A549 (cell line): ENCODE data around the gene PLCB4. TPM values are rescaled to one million over a fixed set of nuclear protein-coding genes. Genes with fewer than 3 reads are reported as not detected.
A peak's percentile ranks its signal among the peaks of the same experiment; 100 is the strongest.

ENCODE experiments used
- ATAC-seq, 2 experiments: fragments of 200-7000 bp in 1 of 2; fragments of >200 bp in 1 of 2; cut with Nextera tagmentation in 1 of 2; cut with Tn5 transposase in 1 of 2; 3 replicates each; pipeline versions ENCODE4 v1.8.0 to v1.9.1; 2018 to 2020; ENCODE audit warnings: mild to moderate bottlenecking in 1 of 2, moderate library complexity in 1 of 2
- CTCF ChIA-PET: fragments of 300-600 bp; sonication (Branson Sonifier 250); formaldehyde crosslinking; extraction: SDS; loops from one replicate; lab custom pipeline; 2021; ENCODE audit warnings: antibody characterized with exemption, inconsistent platforms; lab: Yijun Ruan, JAX
- POLR2A ChIA-PET: fragments of 350-600 bp; formaldehyde crosslinking; extraction: SDS; loops from one replicate; lab custom pipeline; 2021; ENCODE audit warnings: antibody characterized with exemption, inconsistent platforms; lab: Yijun Ruan, JAX
- DNase-seq, 2 experiments: peaks; one replicate each; pipeline versions ENCODE4 v3.0.0 to v3.0.0-alpha.2; 2011 to 2016; ENCODE audit warnings: low read depth in 1 of 2, low spot score in 1 of 2
- FAIRE-seq: peaks from 2 replicates; lab custom pipeline; 2011; peaks lifted over from hg19 to GRCh38; lab: Jason Lieb, UNC
- H3K27ac ChIP-seq, 2 experiments: fragments of >200 bp; sonication (Bioruptor Twin); formaldehyde crosslinking; 3 replicates each; pipeline ENCODE4 v1.5.1; 2016 to 2017
- H3K4me1 ChIP-seq: fragments of >200 bp; sonication (Bioruptor Twin); formaldehyde crosslinking; 3 replicates; pipeline ENCODE4 v1.6.1; 2016
- H3K4me2 ChIP-seq: fragments of >200 bp; sonication (Bioruptor Twin); formaldehyde crosslinking; 3 replicates; pipeline ENCODE4 v1.6.1; 2016
- H3K4me3 ChIP-seq: fragments of >200 bp; sonication (Bioruptor Twin); formaldehyde crosslinking; 3 replicates; pipeline ENCODE4 v1.5.1; 2016
- H3K9me3 ChIP-seq: fragments of >200 bp; sonication (Bioruptor Twin); formaldehyde crosslinking; 3 replicates; pipeline ENCODE4 v1.6.1; 2016
- BHLHE40 ChIP-seq: IDR thresholded peaks from 2 replicates; pipeline ENCODE4 v1.6.1; 2012; ENCODE audit warnings: low read depth, low read length, inconsistent platforms
- CBX2 ChIP-seq: fragments of 200-600 bp; sonication (generic); IDR thresholded peaks from 2 replicates; pipeline ENCODE4 v1.6.1; 2016; ENCODE audit warnings: low read depth, mild to moderate bottlenecking, borderline replicate concordance
- CEBPB ChIP-seq, 2 experiments: fragments of >200 bp in 1 of 2; sonication (Bioruptor Twin) in 1 of 2; formaldehyde crosslinking in 1 of 2; IDR thresholded peaks; 2 replicates each; pipeline ENCODE4 v1.6.1; 2012 to 2016
- ESRRA ChIP-seq: fragments of 150-350 bp; IDR thresholded peaks from 2 replicates; pipeline ENCODE4 v1.6.1; 2014; ENCODE audit warnings: mild to moderate bottlenecking, low read length, borderline replicate concordance
- FOSB ChIP-seq: fragments of 250-450 bp; sonication (Bioruptor Pico); IDR thresholded peaks from 2 replicates; pipeline ENCODE4 v1.5.0; 2020; ENCODE audit warnings: mild to moderate bottlenecking, moderate library complexity
- FOSL2 ChIP-seq, 2 experiments: fragments of 450-650 bp in 1 of 2; fragments of >200 bp in 1 of 2; sonication (Bioruptor Twin) in 1 of 2; formaldehyde crosslinking; IDR thresholded peaks; 2 replicates each; pipeline versions ENCODE4 v1.5.0 to v1.6.1; 2016 to 2020; ENCODE audit warnings: mild to moderate bottlenecking in 1 of 2, moderate library complexity in 1 of 2
- GATA3 ChIP-seq: IDR thresholded peaks from 2 replicates; pipeline ENCODE4 v1.6.1; 2012; ENCODE audit warnings: borderline replicate concordance
- HOXA7 ChIP-seq: fragments of 250-450 bp; sonication (Bioruptor Pico); IDR thresholded peaks from 2 replicates; pipeline ENCODE4 v1.5.0; 2020; ENCODE audit warnings: mild to moderate bottlenecking, moderate library complexity
- HOXB5 ChIP-seq: fragments of 250-450 bp; sonication (Bioruptor Pico); IDR thresholded peaks from 2 replicates; pipeline ENCODE4 v1.5.0; 2020; ENCODE audit warnings: mild to moderate bottlenecking, moderate library complexity
- JUNB ChIP-seq: fragments of >200 bp; sonication (Bioruptor Twin); formaldehyde crosslinking; IDR thresholded peaks from 2 replicates; pipeline ENCODE4 v1.6.1; 2016
- MAZ ChIP-seq: fragments of 150-350 bp; IDR thresholded peaks from 2 replicates; pipeline ENCODE4 v1.6.1; 2014; ENCODE audit warnings: antibody characterized with exemption, low read depth, low read length, borderline replicate concordance
- NFE2L2 ChIP-seq: fragments of 150-350 bp; conservative IDR thresholded peaks from 2 replicates; pipeline ENCODE4 v1.6.1; 2014; ENCODE audit warnings: low read length
- NR3C1 ChIP-seq: fragments of >200 bp; sonication (Bioruptor Twin); formaldehyde crosslinking; IDR thresholded peaks from 3 replicates; pipeline ENCODE4 v1.6.1; 2017
- PHF8 ChIP-seq: fragments of 200-600 bp; sonication (generic); IDR thresholded peaks from 2 replicates; pipeline ENCODE4 v1.6.1; 2016; ENCODE audit warnings: low read depth, mild to moderate bottlenecking, antibody characterized with exemption, moderate library complexity, borderline replicate concordance
- POLR2A ChIP-seq: IDR thresholded peaks from 2 replicates; pipeline ENCODE4 v1.6.1; 2012; ENCODE audit warnings: mild to moderate bottlenecking, low read length
- SMC3 ChIP-seq: fragments of >200 bp; sonication (Bioruptor Twin); formaldehyde crosslinking; IDR thresholded peaks from 3 replicates; pipeline ENCODE4 v1.6.1; 2018; ENCODE audit warnings: inconsistent platforms
- SREBF2 ChIP-seq: fragments of 450-650 bp; IDR thresholded peaks from 2 replicates; pipeline ENCODE4 v1.6.1; 2014; ENCODE audit warnings: mild to moderate bottlenecking, moderate library complexity
- ZNF302 ChIP-seq: fragments of 250-450 bp; sonication (Bioruptor Pico); IDR thresholded peaks from 2 replicates; pipeline ENCODE4 v1.9.0; 2021; ENCODE audit warnings: inconsistent platforms, mild to moderate bottlenecking, moderate library complexity
- WGBS: methylation state at CpG from one replicate; pipeline ENCODE4 v1.1.6; 2017; ENCODE audit errors: missing lambda C conversion rate; 5-methylcytosine and 5-hydroxymethylcytosine counted together
- polyA plus RNA-seq, 4 experiments: library from polyadenylated mRNA; depleted of rRNA in 3 of 4; stranded (reverse); fragments of >200 nt; fragmentation: RNase III in 1 of 4; extraction: RNeasy Plus Mini Kit Qiagen cat#74134 plus additional on column Dnase treatment in 1 of 4; gene quantifications; 2 replicates in 3 of 4; 3 replicates in 1 of 4; pipeline ENCODE4 v1.2.3, GENCODE V29; 2011 to 2017
- TF ChIP-seq, protein P1 (sequence below): fragments of 150-350 bp; IDR thresholded peaks from 2 replicates; pipeline ENCODE4 v1.6.1; 2014; ENCODE audit warnings: low read depth, mild to moderate bottlenecking, low read length
- TF ChIP-seq, protein P2 (sequence below): fragments of 250-450 bp; sonication (Bioruptor Pico); IDR thresholded peaks from 2 replicates; pipeline ENCODE4 v1.5.0; 2021; ENCODE audit warnings: mild to moderate bottlenecking, moderate library complexity, borderline replicate concordance
- TF ChIP-seq, protein P3 (sequence below): IDR thresholded peaks from 2 replicates; pipeline ENCODE4 v1.6.1; 2012
- TF ChIP-seq, protein P4 (sequence below): fragments of >200 bp; sonication (Bioruptor Twin); formaldehyde crosslinking; IDR thresholded peaks from 2 replicates; pipeline ENCODE4 v1.6.1; 2016

The PLCB4 gene
- polyA plus RNA-seq, 2 of the 4 experiments (the other 2 are of a cell fraction), result 17.1 to 32.1 TPM

DNA sequence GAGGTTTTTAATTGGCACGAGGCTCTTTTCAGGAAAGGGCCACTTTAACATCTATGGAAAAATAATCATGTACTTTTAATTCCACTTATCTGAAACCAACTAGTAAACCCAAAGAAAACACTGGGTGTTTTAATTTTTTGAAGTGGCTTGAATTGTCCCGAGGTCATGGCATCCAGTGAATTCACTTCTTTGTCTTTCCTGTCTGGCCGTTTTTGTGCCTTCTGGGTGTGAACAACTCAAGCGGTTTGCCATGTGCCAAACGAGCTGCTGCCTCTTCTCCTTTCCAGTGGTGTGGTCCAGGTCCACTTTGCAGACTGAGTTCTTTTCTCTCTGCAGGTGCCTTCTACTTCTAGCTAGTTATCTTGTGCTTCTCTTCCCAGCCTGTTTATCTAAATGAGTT, 117.5 kb downstream of the PLCB4 start:
- TF ChIP-seq, protein P1, sequence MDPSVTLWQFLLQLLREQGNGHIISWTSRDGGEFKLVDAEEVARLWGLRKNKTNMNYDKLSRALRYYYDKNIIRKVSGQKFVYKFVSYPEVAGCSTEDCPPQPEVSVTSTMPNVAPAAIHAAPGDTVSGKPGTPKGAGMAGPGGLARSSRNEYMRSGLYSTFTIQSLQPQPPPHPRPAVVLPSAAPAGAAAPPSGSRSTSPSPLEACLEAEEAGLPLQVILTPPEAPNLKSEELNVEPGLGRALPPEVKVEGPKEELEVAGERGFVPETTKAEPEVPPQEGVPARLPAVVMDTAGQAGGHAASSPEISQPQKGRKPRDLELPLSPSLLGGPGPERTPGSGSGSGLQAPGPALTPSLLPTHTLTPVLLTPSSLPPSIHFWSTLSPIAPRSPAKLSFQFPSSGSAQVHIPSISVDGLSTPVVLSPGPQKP, result no peak
- TF ChIP-seq HOXB5 (no peak), FOSL2 (IDR thresholded peaks at IDR 0.05) (no peak), FOSL2 (CRISPR knock-in tag; IDR thresholded peaks at IDR 0.05) (no peak), JUNB (no peak), CBX2 (no peak), NR3C1 (no peak)
- TF ChIP-seq, protein P2, sequence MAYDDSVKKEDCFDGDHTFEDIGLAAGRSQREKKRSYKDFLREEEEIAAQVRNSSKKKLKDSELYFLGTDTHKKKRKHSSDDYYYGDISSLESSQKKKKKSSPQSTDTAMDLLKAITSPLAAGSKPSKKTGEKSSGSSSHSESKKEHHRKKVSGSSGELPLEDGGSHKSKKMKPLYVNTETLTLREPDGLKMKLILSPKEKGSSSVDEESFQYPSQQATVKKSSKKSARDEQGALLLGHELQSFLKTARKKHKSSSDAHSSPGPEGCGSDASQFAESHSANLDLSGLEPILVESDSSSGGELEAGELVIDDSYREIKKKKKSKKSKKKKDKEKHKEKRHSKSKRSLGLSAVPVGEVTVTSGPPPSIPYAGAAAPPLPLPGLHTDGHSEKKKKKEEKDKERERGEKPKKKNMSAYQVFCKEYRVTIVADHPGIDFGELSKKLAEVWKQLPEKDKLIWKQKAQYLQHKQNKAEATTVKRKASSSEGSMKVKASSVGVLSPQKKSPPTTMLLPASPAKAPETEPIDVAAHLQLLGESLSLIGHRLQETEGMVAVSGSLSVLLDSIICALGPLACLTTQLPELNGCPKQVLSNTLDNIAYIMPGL, result no peak
- Histone ChIP-seq H3K27ac (peak overlapping the region in 1 of 2 experiments; percentile 12; a peak in 1 of 6 replicates), H3K4me1 (peaks cover 24% of the 10 kb centered on the region), H3K4me3 (no peak overlapping the region), H3K4me2 (no peak overlapping the region; the same call in 2 of the 3 replicates), H3K9me3 (no peaks in the 10 kb centered on the region)
- FAIRE-seq (no peak), DNase-seq (no peak), ATAC-seq (no peak)
- WGBS, result 71% methylated on average over 5 of the region's 5 CpGs
- POLR2A ChIA-PET, result no interaction called here
- CTCF ChIA-PET, result no interaction called here

DNA sequence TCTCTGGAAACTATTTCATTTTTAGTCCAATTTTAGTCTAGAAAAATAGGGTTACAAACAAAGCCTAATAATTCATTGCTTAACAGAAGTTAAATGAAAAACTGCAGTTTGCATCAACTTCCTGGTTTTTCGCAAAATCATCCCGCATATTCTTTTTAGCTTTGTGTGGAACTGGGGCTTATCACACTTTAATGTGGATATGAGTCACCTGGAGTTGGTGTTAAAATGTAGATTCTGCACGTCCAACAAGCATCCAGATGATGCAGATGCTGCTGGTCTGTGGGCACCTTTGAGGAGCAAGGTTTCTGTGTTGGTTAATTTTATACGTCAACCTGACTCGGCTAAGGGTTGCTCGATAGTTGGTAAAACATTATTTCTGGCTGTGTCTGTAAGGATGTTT, 126.1 kb downstream of the PLCB4 start:
- TF ChIP-seq POLR2A, result no peak
- TF ChIP-seq GATA3, result no peak
- no peak for TF ChIP-seq NR3C1
- no peak for TF ChIP-seq PHF8
- TF ChIP-seq SREBF2, result no peak
- TF ChIP-seq ESRRA, result no peak
- no peak for TF ChIP-seq SMC3
- TF ChIP-seq FOSB, result no peak
- no peak for TF ChIP-seq ZNF302 (CRISPR knock-in tag)
- TF ChIP-seq HOXB5, result no peak
- TF ChIP-seq HOXA7 (CRISPR knock-in tag), result no peak
- TF ChIP-seq NFE2L2, result no peak
- TF ChIP-seq, protein P3, sequence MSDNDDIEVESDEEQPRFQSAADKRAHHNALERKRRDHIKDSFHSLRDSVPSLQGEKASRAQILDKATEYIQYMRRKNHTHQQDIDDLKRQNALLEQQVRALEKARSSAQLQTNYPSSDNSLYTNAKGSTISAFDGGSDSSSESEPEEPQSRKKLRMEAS, result no peak
- peaks cover 38% of the 10 kb centered on the region for H3K4me1 ChIP-seq
- no peak for FAIRE-seq
- no peak overlapping the region for H3K4me3 ChIP-seq
- POLR2A ChIA-PET, result no interaction called here
- H3K9me3 ChIP-seq, result no peaks in the 10 kb centered on the region
- no peak for DNase-seq
- H3K4me2 ChIP-seq, result no peak overlapping the region; the same call in 2 of the 3 replicates
- ATAC-seq, result no peak
- H3K27ac ChIP-seq, result peak overlapping the region; percentile 9 to 20; a peak in 2 of 6 replicates
- CTCF ChIA-PET, result interaction anchor here (1.1 to 1.2 kb wide), 2 partner anchors 55 to 152 kb away, joined by 3 read pairs; no protein-coding TSS in a partner anchor
- 82% methylated on average over 6 of the region's 6 CpGs for WGBS

DNA sequence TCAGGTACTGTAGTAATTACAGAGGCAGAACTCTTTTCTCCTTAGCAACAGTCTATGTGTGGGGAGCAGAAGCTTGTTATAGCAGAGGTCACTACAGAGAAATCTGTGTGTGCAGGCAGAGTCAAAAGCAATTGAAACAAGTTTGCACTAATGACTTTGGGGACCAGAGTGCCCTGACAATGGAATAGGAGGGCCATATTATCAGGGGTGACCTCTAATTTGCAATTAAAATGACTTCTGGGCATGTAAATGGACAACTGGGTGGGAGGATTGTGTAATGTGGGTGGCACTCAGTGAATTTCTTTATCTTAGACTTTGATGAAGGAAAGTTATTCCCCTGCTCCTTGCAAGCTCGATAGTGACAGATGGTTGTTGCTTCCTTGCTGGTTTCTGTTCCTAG, 127.2 kb downstream of the PLCB4 start:
- no peak for TF ChIP-seq BHLHE40
- 0 out of 4 replicates have a peak, but pooled peaks of 1 of the 2 experiments have one; percentile 18 for TF ChIP-seq CEBPB (IDR thresholded peaks at IDR 0.05)
- TF ChIP-seq, protein P4, sequence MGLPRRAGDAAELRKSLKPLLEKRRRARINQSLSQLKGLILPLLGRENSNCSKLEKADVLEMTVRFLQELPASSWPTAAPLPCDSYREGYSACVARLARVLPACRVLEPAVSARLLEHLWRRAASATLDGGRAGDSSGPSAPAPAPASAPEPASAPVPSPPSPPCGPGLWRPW, result no peak
- TF ChIP-seq MAZ, result no peak
- TF ChIP-seq, all 56 proteins: peak for 1
- FAIRE-seq (peak; percentile 46), ATAC-seq (no peak), DNase-seq (no peak)
- ChIA-PET CTCF (interaction anchor here (0.6 kb wide), 1 partner anchor 342 kb away, joined by 3 read pairs; no protein-coding TSS in a partner anchor), POLR2A (no interaction called here)
- H3K9me3 ChIP-seq, result no peaks in the 10 kb centered on the region
- H3K4me1 ChIP-seq, result peaks cover 36% of the 10 kb centered on the region
- H3K4me2 ChIP-seq, result no peak overlapping the region; the same call in 2 of the 3 replicates
- H3K27ac ChIP-seq, result peak overlapping the region; percentile 9 to 20; a peak in 3 of 6 replicates
- WGBS, result 63% methylated on average over 1 of the region's 1 CpG
- H3K4me3 ChIP-seq, result no peak overlapping the region
